Osteoblast (primary cell): ENCODE measurements around the gene GAS2. TPM values are rescaled to one million over a fixed set of nuclear protein-coding genes. Genes with fewer than 3 reads are reported as not detected.
A peak's percentile ranks its signal among the peaks of the same experiment; 100 is the strongest.

Experiments used
- DNase-seq: peaks from one replicate; pipeline ENCODE4 v3.0.0; 2011; ENCODE audit warnings: low spot score, mixed read lengths; ENCODE audit not compliant: insufficient read length; ENCODE audit errors: missing footprints
- H2AFZ ChIP-seq: 2 replicates; pipeline ENCODE4 v1.6.0; 2011; ENCODE audit warnings: mild to moderate bottlenecking, low read length
- H3K27ac ChIP-seq: 2 replicates; pipeline ENCODE4 v1.5.1; 2011; ENCODE audit warnings: mild to moderate bottlenecking, low read depth, low read length, moderate library complexity
- H3K27me3 ChIP-seq: 2 replicates; pipeline ENCODE4 v1.6.0; 2012; ENCODE audit warnings: mild to moderate bottlenecking, control low read depth, inconsistent platforms, low read length, moderate library complexity; ENCODE audit not compliant: insufficient read depth
- H3K36me3 ChIP-seq: 2 replicates; pipeline ENCODE4 v1.5.1; 2011; ENCODE audit warnings: mild to moderate bottlenecking, low read length, control low read depth, moderate library complexity; ENCODE audit not compliant: insufficient read depth
- H3K4me1 ChIP-seq: 2 replicates; pipeline ENCODE4 v1.5.1; 2011; ENCODE audit warnings: mild to moderate bottlenecking, low read length, control low read depth, moderate library complexity; ENCODE audit not compliant: insufficient read depth
- H3K4me2 ChIP-seq: 2 replicates; pipeline ENCODE4 v1.6.0; 2011; ENCODE audit warnings: mild to moderate bottlenecking, low read length; ENCODE audit not compliant: insufficient read depth
- H3K4me3 ChIP-seq: fragments of 200-600 bp; sonication (generic); 3 replicates; pipeline ENCODE4 v1.5.1; 2012; ENCODE audit warnings: mild to moderate bottlenecking, low read length, inconsistent platforms; ENCODE audit not compliant: insufficient read depth
- H3K79me2 ChIP-seq: 2 replicates; pipeline ENCODE4 v1.6.0; 2012; ENCODE audit warnings: mild to moderate bottlenecking, low read length, control low read depth, inconsistent platforms; ENCODE audit not compliant: insufficient read depth
- H3K9me3 ChIP-seq: 2 replicates; pipeline ENCODE4 v1.5.1; 2011; ENCODE audit warnings: low read depth, low read length, control low read depth
- H4K20me1 ChIP-seq: 2 replicates; pipeline ENCODE4 v1.6.0; 2012; ENCODE audit warnings: mild to moderate bottlenecking, low read length, control low read depth; ENCODE audit not compliant: insufficient read depth
- total RNA-seq: library from RNA; depleted of rRNA; stranded (reverse); fragments of >200 nt; gene quantifications from 2 replicates; pipeline ENCODE4 v1.2.3, GENCODE V29; 2012
- TF ChIP-seq, protein P1 (sequence below): IDR thresholded peaks from 2 replicates; pipeline ENCODE4 v1.5.1; 2011; ENCODE audit warnings: mild to moderate bottlenecking, low read depth, low read length, moderate library complexity; ENCODE audit errors: extremely low read depth

The GAS2 gene
- total RNA-seq, 1 donor = 0.36 TPM

GRCh38 chr11:22787551-22788162, 121.2 kb downstream of the GAS2 start:
- no peaks in the 10 kb centered on the region for H3K36me3 ChIP-seq
- DNase-seq = no peak
- H3K27me3 ChIP-seq = no peaks in the 10 kb centered on the region
- H3K9me3 ChIP-seq = no peaks in the 10 kb centered on the region
- H3K79me2 ChIP-seq = no peaks in the 10 kb centered on the region
- no peaks in the 10 kb centered on the region for H4K20me1 ChIP-seq
- H3K4me3 ChIP-seq = no peak overlapping the region
- H3K4me2 ChIP-seq = no peak overlapping the region
- peaks cover 6% of the 10 kb centered on the region for H3K4me1 ChIP-seq
- TF ChIP-seq, protein P1, sequence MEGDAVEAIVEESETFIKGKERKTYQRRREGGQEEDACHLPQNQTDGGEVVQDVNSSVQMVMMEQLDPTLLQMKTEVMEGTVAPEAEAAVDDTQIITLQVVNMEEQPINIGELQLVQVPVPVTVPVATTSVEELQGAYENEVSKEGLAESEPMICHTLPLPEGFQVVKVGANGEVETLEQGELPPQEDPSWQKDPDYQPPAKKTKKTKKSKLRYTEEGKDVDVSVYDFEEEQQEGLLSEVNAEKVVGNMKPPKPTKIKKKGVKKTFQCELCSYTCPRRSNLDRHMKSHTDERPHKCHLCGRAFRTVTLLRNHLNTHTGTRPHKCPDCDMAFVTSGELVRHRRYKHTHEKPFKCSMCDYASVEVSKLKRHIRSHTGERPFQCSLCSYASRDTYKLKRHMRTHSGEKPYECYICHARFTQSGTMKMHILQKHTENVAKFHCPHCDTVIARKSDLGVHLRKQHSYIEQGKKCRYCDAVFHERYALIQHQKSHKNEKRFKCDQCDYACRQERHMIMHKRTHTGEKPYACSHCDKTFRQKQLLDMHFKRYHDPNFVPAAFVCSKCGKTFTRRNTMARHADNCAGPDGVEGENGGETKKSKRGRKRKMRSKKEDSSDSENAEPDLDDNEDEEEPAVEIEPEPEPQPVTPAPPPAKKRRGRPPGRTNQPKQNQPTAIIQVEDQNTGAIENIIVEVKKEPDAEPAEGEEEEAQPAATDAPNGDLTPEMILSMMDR = peak; percentile 68
- H3K27ac ChIP-seq = no peak overlapping the region
- no peak overlapping the region for H2AFZ ChIP-seq

GRCh38 chr11:22792497-22792896, 126.1 kb downstream of the GAS2 start:
- no peak overlapping the region for H2AFZ ChIP-seq
- no peak for DNase-seq
- H3K27me3 ChIP-seq = no peaks in the 10 kb centered on the region

DNA sequence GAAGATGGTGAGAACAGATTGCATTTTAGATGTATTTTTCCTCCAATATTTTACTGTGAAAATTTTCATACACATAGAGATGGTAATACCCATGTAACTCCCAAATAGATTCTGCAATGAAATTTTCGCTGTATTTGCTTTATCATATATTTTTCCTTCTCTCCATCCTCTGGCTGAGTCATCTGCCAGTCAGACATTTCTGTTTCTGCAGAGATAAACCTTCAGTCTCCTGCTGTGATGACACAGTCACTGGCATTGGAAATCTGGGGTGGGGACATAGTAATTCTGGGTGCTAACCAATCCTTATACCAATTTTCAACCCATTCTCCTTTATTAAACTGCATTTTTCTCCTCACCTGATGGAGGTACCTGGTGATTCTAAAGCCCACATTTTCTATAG, 129.5 kb downstream of the GAS2 start:
- no peak overlapping the region for H3K4me2 ChIP-seq
- TF ChIP-seq, protein P1 = no peak
- H4K20me1 ChIP-seq = no peaks in the 10 kb centered on the region
- no peak overlapping the region for H3K4me3 ChIP-seq
- H3K4me1 ChIP-seq = peaks cover 6% of the 10 kb centered on the region
- H2AFZ ChIP-seq = no peak overlapping the region
- no peak overlapping the region for H3K27ac ChIP-seq
- no peaks in the 10 kb centered on the region for H3K79me2 ChIP-seq
- no peaks in the 10 kb centered on the region for H3K36me3 ChIP-seq
- no peaks in the 10 kb centered on the region for H3K9me3 ChIP-seq
- no peak for DNase-seq
- no peaks in the 10 kb centered on the region for H3K27me3 ChIP-seq

More at GRCh38 chr11:22792497-22792896, 126.1 kb downstream of the GAS2 start:
- Histone ChIP-seq H3K4me1 (peaks cover 6% of the 10 kb centered on the region), H4K20me1 (no peaks in the 10 kb centered on the region), H3K4me2 (no peak overlapping the region), H3K9me3 (no peaks in the 10 kb centered on the region), H3K27ac (no peak overlapping the region), H3K4me3 (no peak overlapping the region), H3K79me2 (no peaks in the 10 kb centered on the region), H3K36me3 (no peaks in the 10 kb centered on the region)
- TF ChIP-seq, protein P1 = no peak

DNA sequence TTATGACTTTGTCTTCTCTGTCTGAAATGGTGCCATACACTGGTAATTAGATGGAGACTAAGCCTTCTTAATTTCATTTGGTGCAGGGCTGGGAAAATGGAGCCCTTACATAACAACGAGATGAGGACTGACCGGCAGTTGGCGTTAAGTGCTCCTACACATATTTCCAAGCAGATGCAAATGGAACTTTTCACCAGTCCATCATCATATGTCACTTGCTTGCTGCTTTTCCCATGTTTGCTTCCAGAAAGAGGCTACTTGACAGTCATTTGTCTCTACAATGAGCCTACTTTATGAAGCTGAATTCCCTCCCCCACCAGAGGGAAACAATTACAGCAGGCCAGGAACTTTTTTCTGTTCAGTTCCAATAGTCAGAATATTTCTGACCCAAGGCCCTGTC, 130.6 kb downstream of the GAS2 start:
- H3K27ac ChIP-seq = no peak overlapping the region
- no peak overlapping the region for H3K4me2 ChIP-seq
- DNase-seq = no peak
- no peaks in the 10 kb centered on the region for H3K27me3 ChIP-seq
- H4K20me1 ChIP-seq = no peaks in the 10 kb centered on the region
- H3K79me2 ChIP-seq = no peaks in the 10 kb centered on the region
- H3K36me3 ChIP-seq = no peaks in the 10 kb centered on the region
- TF ChIP-seq, protein P1 = no peak
- no peaks in the 10 kb centered on the region for H3K9me3 ChIP-seq
- peaks cover 4% of the 10 kb centered on the region for H3K4me1 ChIP-seq
- H3K4me3 ChIP-seq = no peak overlapping the region
- no peak overlapping the region for H2AFZ ChIP-seq
